SH-SY5Y (cell line): ENCODE measurements around the gene STK11.

Experiments
- GATA2 ChIP-seq: IDR thresholded peaks from 2 replicates; pipeline ENCODE4 v1.6.1; 2011; ENCODE audit warnings: mild to moderate bottlenecking, low read depth, low read length
- GATA3 ChIP-seq: IDR thresholded peaks from 2 replicates; pipeline ENCODE4 v1.6.1; 2011; ENCODE audit warnings: low read depth, mild to moderate bottlenecking, low read length, moderate library complexity

- no peak for TF ChIP-seq GATA3
- TF ChIP-seq GATA2: no peak
These were observed 60.1 kb downstream of the STK11 start for GRCh38 chr19:1265615-1266128.
